Lower lobe of right lung (tissue), 2 donors: ENCODE results near the gene ZNF12. TPM values are rescaled to one million over a fixed set of nuclear protein-coding genes. Genes with fewer than 3 reads are reported as not detected.
"Not testable (repeated sequence)": the region's sequence is repeated elsewhere in the genome, so short reads cannot be mapped to it uniquely, and the experiment has no call there.

Experiments used
- ATAC-seq, 2 donors: fragments of 200-7000 bp; cut with Tn5 transposase; one replicate each; pipeline ENCODE4 v1.9.1; 2020 to 2022; ENCODE audit warnings: mild to moderate bottlenecking in 2 of 2, moderate library complexity in 2 of 2
- DNase-seq: peaks from one replicate; pipeline ENCODE4 v3.0.0-alpha.2; 2020
- H3K27ac ChIP-seq: fragments of 200-600 bp; one replicate; pipeline ENCODE4 v1.8.0; 2022
- H3K27me3 ChIP-seq: fragments of 200-600 bp; one replicate; pipeline ENCODE4 v1.8.0; 2022; ENCODE audit warnings: low read depth
- H3K36me3 ChIP-seq: fragments of 200-600 bp; one replicate; pipeline ENCODE4 v1.8.0; 2022; ENCODE audit warnings: mild to moderate bottlenecking
- H3K4me1 ChIP-seq: fragments of 200-600 bp; one replicate; pipeline ENCODE4 v1.8.0; 2022
- H3K4me3 ChIP-seq: fragments of 200-600 bp; one replicate; pipeline ENCODE4 v1.8.0; 2022; ENCODE audit warnings: mild to moderate bottlenecking
- H3K9me3 ChIP-seq: fragments of 200-600 bp; one replicate; pipeline ENCODE4 v1.8.0; 2022
- intact Hi-C: fragments of 100-400 bp; cut with DNase I; formaldehyde crosslinking; loops from one replicate; pipeline ENCODE4 v1.11.0; 2022
- long read RNA-seq: library from polyadenylated mRNA; unstranded; transcript quantifications from one replicate; pipeline ENCODE4 v2.0.0, GENCODE V29; 2021
- total RNA-seq: library from RNA; stranded (reverse); fragmentation: NEBNext Ultra II Directional; extraction: Animal tissue kit (Norgen Biotek cat#: 25700); gene quantifications from one replicate; pipeline ENCODE4 v1.2.1, GENCODE V29; 2021
- TF ChIP-seq, protein P1 (sequence below): fragments of 200-600 bp; IDR thresholded peaks from one replicate; pipeline ENCODE4 v1.8.0; 2022; ENCODE audit warnings: antibody characterized with exemption, mild to moderate bottlenecking
- donor health status: DM: no; HTN: yes; CAD: no; lungs with severe emphysema.

The ZNF12 gene
- 23.4 TPM for total RNA-seq
- long read RNA-seq, full-length matches to known transcripts, result 33 of 40 reads
- long read RNA-seq, partial matches to known transcripts, result 3 of 40 reads
- long read RNA-seq, other reads (novel, unspliced or antisense), result 4 of 40 reads

GRCh38 chr7:6706666-6707407 is at the start of gene ZNF12:
Gene ZNF12, minus strand, starts transcription at chr7:6706947. Its CDS starts 1,774 bp downstream, at chr7:6705173.
- intact Hi-C loops, result no loop called here
- Histone ChIP-seq H3K9me3 (no peaks in the 10 kb centered on the region), H3K36me3 (peaks cover 23% of the 10 kb centered on the region), H3K4me1 (peaks cover 32% of the 10 kb centered on the region), H3K27ac (peak within 1 kb of the TSS; percentile 91), H3K4me3 (peak within 1 kb of the TSS; percentile 88), H3K27me3 (no peaks in the 10 kb centered on the region)
- DNase-seq (peak; percentile 99), ATAC-seq (peak; percentile 99 to 100)
- TF ChIP-seq, protein P1, sequence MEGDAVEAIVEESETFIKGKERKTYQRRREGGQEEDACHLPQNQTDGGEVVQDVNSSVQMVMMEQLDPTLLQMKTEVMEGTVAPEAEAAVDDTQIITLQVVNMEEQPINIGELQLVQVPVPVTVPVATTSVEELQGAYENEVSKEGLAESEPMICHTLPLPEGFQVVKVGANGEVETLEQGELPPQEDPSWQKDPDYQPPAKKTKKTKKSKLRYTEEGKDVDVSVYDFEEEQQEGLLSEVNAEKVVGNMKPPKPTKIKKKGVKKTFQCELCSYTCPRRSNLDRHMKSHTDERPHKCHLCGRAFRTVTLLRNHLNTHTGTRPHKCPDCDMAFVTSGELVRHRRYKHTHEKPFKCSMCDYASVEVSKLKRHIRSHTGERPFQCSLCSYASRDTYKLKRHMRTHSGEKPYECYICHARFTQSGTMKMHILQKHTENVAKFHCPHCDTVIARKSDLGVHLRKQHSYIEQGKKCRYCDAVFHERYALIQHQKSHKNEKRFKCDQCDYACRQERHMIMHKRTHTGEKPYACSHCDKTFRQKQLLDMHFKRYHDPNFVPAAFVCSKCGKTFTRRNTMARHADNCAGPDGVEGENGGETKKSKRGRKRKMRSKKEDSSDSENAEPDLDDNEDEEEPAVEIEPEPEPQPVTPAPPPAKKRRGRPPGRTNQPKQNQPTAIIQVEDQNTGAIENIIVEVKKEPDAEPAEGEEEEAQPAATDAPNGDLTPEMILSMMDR, result no peak

DNA sequence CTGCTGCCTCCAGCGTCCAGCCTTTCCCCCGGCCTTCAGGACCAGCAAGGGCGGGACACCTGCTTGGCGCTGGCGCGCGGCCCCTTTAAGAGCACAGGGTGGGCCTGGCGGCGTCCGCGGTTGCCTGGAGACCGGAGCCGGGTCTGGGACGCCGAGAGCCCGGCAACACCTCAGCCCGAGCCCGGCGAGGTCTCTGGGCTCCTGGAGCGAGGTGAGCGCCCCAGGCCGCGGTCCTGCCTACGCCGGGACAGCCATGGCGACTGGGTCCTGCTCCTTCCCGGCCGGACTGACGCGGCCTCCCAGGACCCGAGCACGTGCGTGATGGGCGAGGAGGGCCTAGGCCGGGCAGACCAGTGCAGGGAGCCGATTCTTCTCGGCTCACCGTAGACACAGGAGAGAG is 47.2 kb upstream of the ZNF12 start, which contains the start of gene RSPH10B2:
RSPH10B2 (plus strand) TSS at position 140 of the 400 bp plus-strand sequence. CDS start 3,575 bp downstream, outside the sequence.
- H3K9me3 ChIP-seq, intact Hi-C loops, H3K27ac ChIP-seq, H3K4me1 ChIP-seq, H3K27me3 ChIP-seq, DNase-seq, H3K36me3 ChIP-seq, H3K4me3 ChIP-seq: not testable (repeated sequence)
- ATAC-seq, result peak; percentile 61 to 67

- H3K27ac ChIP-seq, H3K9me3 ChIP-seq, H3K4me1 ChIP-seq, H3K4me3 ChIP-seq, intact Hi-C loops, DNase-seq, H3K27me3 ChIP-seq: not testable (repeated sequence)
- H3K36me3 ChIP-seq, result peaks cover 18% of the 10 kb centered on the region
- peak in 1 of 2 donors; percentile 4 for ATAC-seq
Measured at GRCh38 chr7:6750173-6750572, 43.4 kb upstream of the ZNF12 start.

- H3K4me1 ChIP-seq, H3K4me3 ChIP-seq, DNase-seq, H3K9me3 ChIP-seq, intact Hi-C loops, H3K27me3 ChIP-seq, ATAC-seq, H3K27ac ChIP-seq: not testable (repeated sequence)
- H3K36me3 ChIP-seq, result peaks cover 21% of the 10 kb centered on the region
Measured at GRCh38 chr7:6749335-6749734, 42.6 kb upstream of the ZNF12 start.

DNA sequence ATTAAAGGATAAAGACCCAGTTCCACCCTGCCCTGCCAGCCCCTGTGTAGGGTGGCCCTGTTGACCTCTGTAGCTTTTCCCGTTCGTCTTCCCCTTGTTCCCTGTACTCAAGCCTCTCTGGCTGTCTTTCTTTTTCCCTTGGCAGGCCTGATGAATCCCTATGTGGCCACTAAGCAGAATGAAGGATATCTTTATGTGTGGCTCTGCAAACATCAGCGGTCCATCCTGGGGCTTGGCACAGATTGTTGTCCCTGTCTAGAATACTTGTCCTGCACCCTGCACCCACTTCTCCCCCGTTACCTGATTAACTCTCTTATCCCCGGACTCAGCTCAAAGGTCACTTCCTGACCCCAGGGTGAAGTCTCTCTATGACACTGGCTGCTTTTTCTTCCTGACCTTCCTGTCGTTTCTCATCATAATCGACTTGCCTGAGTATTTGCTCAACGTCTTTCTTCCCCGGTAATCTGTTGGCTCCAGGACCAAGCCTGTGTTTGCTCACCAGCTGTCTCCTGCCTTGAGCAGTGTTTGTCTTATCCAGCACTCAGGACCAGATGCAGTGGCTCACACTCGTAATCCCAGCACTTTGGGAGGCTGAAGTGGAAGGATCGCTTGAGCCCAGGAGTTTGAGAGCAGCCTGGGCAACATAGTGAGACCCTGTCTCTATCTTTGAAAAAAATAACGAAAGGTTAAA is 37.8 kb upstream of the ZNF12 start:
- intact Hi-C loops, H3K27ac ChIP-seq, H3K9me3 ChIP-seq, DNase-seq, H3K4me3 ChIP-seq, H3K27me3 ChIP-seq, H3K4me1 ChIP-seq: not testable (repeated sequence)
- H3K36me3 ChIP-seq, result peaks cover 49% of the 10 kb centered on the region
- ATAC-seq, result peak in 1 of 2 donors; percentile 25

- H3K9me3 ChIP-seq, H3K27ac ChIP-seq, H3K4me1 ChIP-seq, H3K4me3 ChIP-seq, intact Hi-C loops, DNase-seq, ATAC-seq, H3K27me3 ChIP-seq: not testable (repeated sequence)
- peaks cover 78% of the 10 kb centered on the region for H3K36me3 ChIP-seq
Measured at GRCh38 chr7:6738415-6738814, 31.7 kb upstream of the ZNF12 start.

GRCh38 chr7:6730343-6730633 is 23.5 kb upstream of the ZNF12 start:
- DNase-seq, result no peak
- no peaks in the 10 kb centered on the region for H3K27me3 ChIP-seq
- intact Hi-C loops, result no loop called here
- peak overlapping the region; percentile 82 for H3K27ac ChIP-seq
- peaks cover 8% of the 10 kb centered on the region for H3K4me1 ChIP-seq
- TF ChIP-seq, protein P1, result no peak
- no peak for ATAC-seq
- peak overlapping the region; percentile 94 for H3K4me3 ChIP-seq
- H3K36me3 ChIP-seq, result peaks cover 33% of the 10 kb centered on the region
- H3K9me3 ChIP-seq, result no peaks in the 10 kb centered on the region
